OCI-LY1 (cell line): ENCODE data around the gene HMGCS1.

Experiments
- H2AFZ ChIP-seq: fragments of 200-600 bp; sonication (generic), shearing (Covaris generic); 2 replicates; pipeline ENCODE4 v1.6.0; 2014; ENCODE audit warnings: antibody characterized with exemption, mild to moderate bottlenecking, low read length
- H3F3A ChIP-seq: fragments of 200-600 bp; sonication (generic), shearing (Covaris generic); 2 replicates; pipeline ENCODE4 v1.6.0; 2014; ENCODE audit warnings: mild to moderate bottlenecking, antibody characterized with exemption, low read length, moderate library complexity; ENCODE audit not compliant: insufficient read depth
- H3K27ac ChIP-seq: fragments of 200-600 bp; sonication (generic); 2 replicates; pipeline ENCODE4 v1.5.1; 2014; ENCODE audit warnings: low read length, mixed run types, mild to moderate bottlenecking, low read depth; ENCODE audit not compliant: poor library complexity, severe bottlenecking
- H3K27me3 ChIP-seq: fragments of 200-600 bp; sonication (generic); 2 replicates; pipeline ENCODE4 v1.6.0; 2014; ENCODE audit warnings: antibody characterized with exemption, mild to moderate bottlenecking, low read length, moderate library complexity; ENCODE audit not compliant: insufficient read depth
- H3K36me3 ChIP-seq: fragments of 200-600 bp; sonication (generic); 2 replicates; pipeline ENCODE4 v1.6.1; 2014; ENCODE audit warnings: mild to moderate bottlenecking, antibody characterized with exemption, low read length, moderate library complexity, mixed read lengths; ENCODE audit not compliant: insufficient read depth
- H3K4me1 ChIP-seq: fragments of 200-600 bp; sonication (generic); 2 replicates; pipeline ENCODE4 v1.5.1; 2014; ENCODE audit warnings: mild to moderate bottlenecking, low read length, moderate library complexity; ENCODE audit not compliant: insufficient read depth, severe bottlenecking
- H3K4me2 ChIP-seq: fragments of 200-600 bp; sonication (generic), shearing (Covaris generic); 2 replicates; pipeline ENCODE4 v1.6.1; 2014; ENCODE audit warnings: low read length
- H3K4me3 ChIP-seq: fragments of 200-600 bp; sonication (generic); 2 replicates; pipeline ENCODE4 v1.5.1; 2014; ENCODE audit warnings: low read length, low read depth, mild to moderate bottlenecking, mixed read lengths; ENCODE audit not compliant: poor library complexity, severe bottlenecking
- H3K79me2 ChIP-seq: fragments of 200-600 bp; shearing (Covaris generic); 2 replicates; pipeline ENCODE4 v1.6.1; 2016; ENCODE audit warnings: mixed run types, low read length, mixed read lengths; ENCODE audit not compliant: insufficient read depth
- H3K9ac ChIP-seq: fragments of 200-600 bp; sonication (generic), shearing (Covaris generic); 2 replicates; pipeline ENCODE4 v1.6.1; 2014; ENCODE audit warnings: mild to moderate bottlenecking, low read length, mixed read lengths
- H3K9me2 ChIP-seq: fragments of 200-600 bp; sonication (generic), shearing (Covaris generic); 2 replicates; pipeline ENCODE4 v1.6.1; 2014; ENCODE audit warnings: low read depth, mild to moderate bottlenecking, low read length, mixed read lengths
- H3K9me3 ChIP-seq: fragments of 200-600 bp; shearing (Covaris generic); 2 replicates; pipeline ENCODE4 v1.6.1; 2014; ENCODE audit warnings: low read length, mixed read lengths
- H4K20me1 ChIP-seq: fragments of 200-600 bp; sonication (generic), shearing (Covaris generic); 2 replicates; pipeline ENCODE4 v1.6.0; 2016; ENCODE audit warnings: mild to moderate bottlenecking, low read length; ENCODE audit not compliant: insufficient read depth
- CTCF ChIP-seq: fragments of 200-600 bp; sonication (generic), shearing (Covaris generic); IDR thresholded peaks from 2 replicates; pipeline ENCODE4 v1.5.1; 2017; ENCODE audit warnings: mild to moderate bottlenecking, antibody characterized with exemption, low read length, moderate library complexity, mixed read lengths
- EZH2 ChIP-seq: fragments of 200-600 bp; sonication (generic), shearing (Covaris generic); IDR thresholded peaks from 2 replicates; pipeline ENCODE4 v1.8.0; 2017; ENCODE audit warnings: borderline replicate concordance, mixed run types, mild to moderate bottlenecking, antibody characterized with exemption, low read length, moderate library complexity, mixed read lengths

The HMGCS1 gene

DNA sequence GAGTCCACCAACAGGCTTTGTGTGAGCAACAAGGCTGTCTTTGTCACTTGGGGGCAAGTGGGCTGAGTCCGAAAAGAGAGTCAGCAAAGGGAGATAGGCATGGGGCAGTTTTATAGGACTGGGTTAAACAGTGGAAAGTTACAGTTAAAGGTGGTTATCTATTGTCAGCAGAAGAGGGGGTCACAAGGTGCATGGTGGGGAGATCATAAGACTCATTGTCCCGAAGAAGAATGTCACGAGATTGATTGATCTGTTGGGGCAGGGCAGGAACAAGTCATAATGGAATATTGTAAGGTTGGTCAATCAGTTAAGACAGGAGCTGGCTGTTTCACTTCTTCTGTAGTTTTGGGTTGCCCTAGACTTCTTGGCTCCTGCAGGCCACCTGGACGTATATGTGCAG lies 7.6 kb upstream of the HMGCS1 start:
- Histone ChIP-seq H3K27me3 (no peaks in the 10 kb centered on the region), H3K36me3 (no peaks in the 10 kb centered on the region), H3K9me3 (no peaks in the 10 kb centered on the region), H3K9ac (no peak overlapping the region), H3K27ac (no peak overlapping the region), H3K4me1 (no peaks in the 10 kb centered on the region), H3K4me2 (no peak overlapping the region), H3K79me2 (no peaks in the 10 kb centered on the region), H3K9me2 (no peaks in the 10 kb centered on the region), H3F3A (no peaks in the 10 kb centered on the region), H4K20me1 (no peaks in the 10 kb centered on the region), H2AFZ (no peak overlapping the region), H3K4me3 (no peak overlapping the region)
- TF ChIP-seq EZH2, result no peak
- no peak for TF ChIP-seq CTCF

- no peak overlapping the region for H3K4me3 ChIP-seq
- no peak overlapping the region for H3K9ac ChIP-seq
- H3K9me2 ChIP-seq, result no peaks in the 10 kb centered on the region
- H3K36me3 ChIP-seq, result peaks cover 11% of the 10 kb centered on the region
- H3F3A ChIP-seq, result no peaks in the 10 kb centered on the region
- peaks cover 22% of the 10 kb centered on the region for H3K4me1 ChIP-seq
- no peaks in the 10 kb centered on the region for H3K9me3 ChIP-seq
- H3K27ac ChIP-seq, result no peak overlapping the region
- no peak overlapping the region for H2AFZ ChIP-seq
- H3K79me2 ChIP-seq, result peaks cover 17% of the 10 kb centered on the region
- TF ChIP-seq EZH2 (no peak), CTCF (no peak)
- no peaks in the 10 kb centered on the region for H3K27me3 ChIP-seq
- no peak overlapping the region for H3K4me2 ChIP-seq
- H4K20me1 ChIP-seq, result no peaks in the 10 kb centered on the region
Measured at GRCh38 chr5:43316421-43316820, 3.2 kb upstream of the HMGCS1 start.

GRCh38 chr5:43315682-43316081 lies 2.5 kb upstream of the HMGCS1 start:
- Histone ChIP-seq H4K20me1 (no peaks in the 10 kb centered on the region), H3K36me3 (peaks cover 19% of the 10 kb centered on the region), H3K9me2 (no peaks in the 10 kb centered on the region), H3K9me3 (no peaks in the 10 kb centered on the region), H3K4me2 (no peak overlapping the region), H3K27me3 (no peaks in the 10 kb centered on the region), H3K79me2 (peaks cover 25% of the 10 kb centered on the region), H3F3A (no peaks in the 10 kb centered on the region), H2AFZ (no peak overlapping the region), H3K27ac (no peak overlapping the region), H3K4me3 (no peak overlapping the region), H3K9ac (no peak overlapping the region), H3K4me1 (peaks cover 29% of the 10 kb centered on the region)
- TF ChIP-seq EZH2 (no peak), CTCF (no peak)
